ENCODE results near the gene FAM237A. TPM values are rescaled to one million over a fixed set of nuclear protein-coding genes. Genes with fewer than 3 reads are reported as not detected.

Gene FAM237A
- total RNA-seq, 1 experiment from 2014 or later: not detected

DNA sequence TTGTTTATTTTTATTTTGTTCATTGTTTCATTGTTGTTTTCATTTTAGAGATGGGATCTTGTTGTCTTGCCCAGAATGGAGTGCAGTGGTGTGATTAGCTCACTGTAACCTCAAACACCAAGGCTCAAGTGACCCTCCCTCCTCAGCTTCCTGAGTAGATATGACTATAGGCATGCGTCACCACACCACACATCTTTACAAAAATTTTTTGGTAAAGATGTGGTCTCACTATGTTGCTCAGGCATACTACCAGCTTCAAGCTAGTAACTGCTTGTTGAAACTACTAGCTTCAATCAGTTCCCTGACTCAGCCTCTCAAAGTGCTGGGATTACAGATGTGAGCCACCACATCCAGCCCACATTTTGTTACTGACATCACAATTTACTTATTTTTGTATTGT is 14.8 kb downstream of the FAM237A start:
- no peak overlapping the region for H3K4me3 ChIP-seq
- no peak for DNase-seq

DNA sequence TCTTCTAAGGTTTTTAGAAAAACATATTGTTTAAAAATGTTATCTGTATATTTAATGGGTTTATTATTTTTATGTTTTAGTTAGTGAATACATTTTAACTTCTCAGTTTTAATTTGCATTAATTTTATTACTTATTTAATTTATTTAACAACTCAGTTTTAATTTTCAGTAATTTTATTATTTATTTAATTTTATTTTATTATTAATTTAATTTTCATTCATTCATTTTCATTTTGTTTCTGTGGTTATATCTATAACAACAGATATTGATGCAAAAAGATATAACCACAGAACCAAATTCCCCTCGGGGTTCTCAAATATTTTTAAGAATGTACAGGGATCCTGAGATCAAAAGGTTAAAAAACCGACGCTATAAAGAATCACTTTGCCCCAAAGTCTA is 23.0 kb downstream of the FAM237A start:
- no peaks in the 10 kb centered on the region for H3K9me3 ChIP-seq
- H3K4me3 ChIP-seq: no peak overlapping the region
- no peak for DNase-seq
- H3K27me3 ChIP-seq: peaks cover 19% of the 10 kb centered on the region
- H3K36me3 ChIP-seq: no peaks in the 10 kb centered on the region

More for the DNA sequence above, 14.8 kb downstream of the FAM237A start:
- Histone ChIP-seq H3K27me3 (peaks cover 4% of the 10 kb centered on the region; the same call in 1 of the 2 replicates), H3K36me3 (no peaks in the 10 kb centered on the region), H3K9me3 (no peaks in the 10 kb centered on the region; the same call in 1 of the 2 replicates)

DNA sequence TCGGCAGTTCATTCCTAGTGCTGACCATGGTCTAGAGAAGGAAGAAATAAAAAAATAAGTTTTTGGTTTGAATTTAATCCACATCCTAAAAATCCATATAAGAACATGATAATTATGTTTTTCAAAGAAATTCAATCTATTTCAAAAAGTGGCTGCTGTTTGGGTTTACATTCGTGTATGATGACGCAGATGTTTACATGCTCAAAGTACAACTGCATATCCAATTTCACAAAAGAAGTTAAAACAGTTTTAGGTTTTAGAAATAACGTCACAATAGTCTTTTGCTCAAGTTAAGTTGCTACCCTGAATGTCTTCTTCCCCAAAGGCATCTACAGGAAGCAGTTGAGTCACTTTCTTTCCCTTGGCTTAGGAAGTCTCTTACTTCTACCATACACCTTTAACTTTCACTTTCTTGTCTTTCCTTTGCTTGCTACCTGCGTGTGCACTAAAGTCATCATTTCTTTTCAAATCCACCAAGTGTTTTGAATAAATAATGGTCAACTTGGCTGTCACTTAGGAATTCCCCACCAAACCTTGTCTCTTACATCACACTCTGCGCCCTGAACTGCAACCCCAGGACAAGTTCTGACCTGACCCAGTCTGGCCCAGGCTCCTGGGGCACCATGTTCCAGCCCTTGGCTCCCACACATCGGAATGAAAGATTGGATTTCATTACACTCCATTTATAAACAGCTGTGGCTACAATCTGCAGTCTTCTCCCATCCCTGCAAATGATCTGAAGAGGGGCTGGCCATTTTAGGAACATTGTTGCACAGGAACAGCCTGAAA is 28.4 kb downstream of the FAM237A start:
- no peak for DNase-seq
- Histone ChIP-seq H3K9me3 (no peaks in the 10 kb centered on the region), H3K36me3 (no peaks in the 10 kb centered on the region), H3K4me3 (no peak overlapping the region), H3K27me3 (peaks cover 5% of the 10 kb centered on the region)

DNA sequence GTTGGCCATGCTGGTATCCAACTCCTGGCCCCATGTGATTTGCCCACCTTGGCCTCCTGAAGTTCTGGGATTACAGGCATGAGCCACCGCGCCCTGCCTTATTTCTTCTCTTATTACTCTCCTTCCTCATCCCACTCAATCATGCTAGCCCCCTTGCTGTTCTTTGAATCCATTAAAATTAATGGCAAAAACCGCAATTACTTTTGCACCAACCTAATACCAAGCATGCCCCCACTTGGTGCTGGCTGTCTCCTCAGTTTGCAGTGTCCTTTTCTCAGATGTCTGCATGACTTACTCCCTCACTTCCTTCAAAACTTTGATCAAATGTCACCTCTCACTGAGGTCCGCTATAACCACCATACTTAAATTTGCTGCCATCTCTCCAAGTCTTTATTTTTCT is 41.3 kb downstream of the FAM237A start:
- Histone ChIP-seq H3K9me3 (no peaks in the 10 kb centered on the region), H3K36me3 (no peaks in the 10 kb centered on the region), H3K27me3 (no peaks in the 10 kb centered on the region; the same call in 1 of the 2 replicates), H3K4me3 (no peak overlapping the region)
- DNase-seq: no peak

DNA sequence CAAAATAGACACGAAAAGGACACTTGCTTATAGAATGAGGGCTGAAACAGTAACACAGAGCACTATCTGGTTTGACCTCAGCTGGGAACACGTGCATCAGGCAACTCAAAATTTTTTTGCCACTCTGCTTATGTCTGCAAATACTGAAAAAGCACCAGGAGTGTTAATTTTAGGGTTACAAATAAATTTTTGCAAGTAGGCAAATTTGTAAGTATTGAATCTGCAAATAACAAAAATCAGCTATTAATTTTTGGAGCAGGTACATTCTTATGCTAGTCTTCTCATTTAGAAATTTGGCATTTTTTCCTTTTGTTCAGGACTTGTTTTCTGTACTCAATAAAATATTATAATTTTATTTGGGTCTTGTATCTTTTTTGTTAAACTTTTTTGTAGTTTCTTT is 46.2 kb downstream of the FAM237A start:
- H3K27me3 ChIP-seq: no peaks in the 10 kb centered on the region; the same call in 1 of the 2 replicates
- H3K9me3 ChIP-seq: no peaks in the 10 kb centered on the region

DNA sequence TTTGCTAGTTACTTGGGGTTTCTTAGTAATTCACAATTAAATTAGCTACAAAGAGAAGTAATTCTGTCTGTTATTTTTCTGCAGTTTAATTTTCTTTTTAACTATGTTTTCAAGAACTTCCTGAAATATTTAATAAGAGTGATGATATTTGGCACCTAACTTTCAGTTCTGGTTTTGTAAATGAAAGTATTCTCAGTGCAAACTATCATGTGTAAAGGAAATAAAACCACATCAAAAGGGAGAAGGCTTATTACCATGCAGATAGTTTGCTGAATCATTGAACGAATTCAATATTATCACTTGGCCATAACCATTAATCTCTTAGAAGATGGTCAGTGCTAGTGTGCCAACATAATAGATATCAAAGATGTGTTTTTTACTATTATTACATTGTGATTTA is 46.7 kb downstream of the FAM237A start:
- Histone ChIP-seq H3K36me3 (no peaks in the 10 kb centered on the region), H3K27me3 (no peaks in the 10 kb centered on the region; the same call in 1 of the 2 replicates), H3K4me3 (no peak overlapping the region), H3K9me3 (no peaks in the 10 kb centered on the region)
- DNase-seq: no peak

More for the DNA sequence above, 46.2 kb downstream of the FAM237A start:
- Histone ChIP-seq H3K36me3 (no peaks in the 10 kb centered on the region), H3K4me3 (no peak overlapping the region)
- no peak for DNase-seq

DNA sequence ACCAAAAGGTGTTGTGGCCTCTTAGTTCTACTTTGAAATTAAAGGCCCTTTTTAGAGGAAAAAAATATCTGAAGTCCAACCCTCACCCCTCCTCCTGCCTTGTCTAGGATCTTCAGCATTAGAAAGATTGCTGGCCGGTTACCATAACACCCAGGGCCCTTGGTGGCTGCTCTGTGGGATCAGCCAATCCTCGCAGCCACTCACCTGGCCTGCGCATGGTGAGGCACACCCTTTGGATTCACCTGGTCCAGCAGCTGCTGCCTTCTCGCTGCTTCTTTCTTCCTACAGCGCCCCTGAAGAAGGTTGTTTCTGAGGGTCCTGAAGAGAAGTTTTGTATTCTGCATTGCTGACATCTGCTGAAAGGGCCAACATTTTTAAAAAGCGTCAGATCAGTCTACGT is 50.7 kb downstream of the FAM237A start:
- no peak for DNase-seq
- Histone ChIP-seq H3K4me3 (no peak overlapping the region), H3K27me3 (no peaks in the 10 kb centered on the region; the same call in 1 of the 2 replicates), H3K36me3 (no peaks in the 10 kb centered on the region), H3K9me3 (no peaks in the 10 kb centered on the region)

DNA sequence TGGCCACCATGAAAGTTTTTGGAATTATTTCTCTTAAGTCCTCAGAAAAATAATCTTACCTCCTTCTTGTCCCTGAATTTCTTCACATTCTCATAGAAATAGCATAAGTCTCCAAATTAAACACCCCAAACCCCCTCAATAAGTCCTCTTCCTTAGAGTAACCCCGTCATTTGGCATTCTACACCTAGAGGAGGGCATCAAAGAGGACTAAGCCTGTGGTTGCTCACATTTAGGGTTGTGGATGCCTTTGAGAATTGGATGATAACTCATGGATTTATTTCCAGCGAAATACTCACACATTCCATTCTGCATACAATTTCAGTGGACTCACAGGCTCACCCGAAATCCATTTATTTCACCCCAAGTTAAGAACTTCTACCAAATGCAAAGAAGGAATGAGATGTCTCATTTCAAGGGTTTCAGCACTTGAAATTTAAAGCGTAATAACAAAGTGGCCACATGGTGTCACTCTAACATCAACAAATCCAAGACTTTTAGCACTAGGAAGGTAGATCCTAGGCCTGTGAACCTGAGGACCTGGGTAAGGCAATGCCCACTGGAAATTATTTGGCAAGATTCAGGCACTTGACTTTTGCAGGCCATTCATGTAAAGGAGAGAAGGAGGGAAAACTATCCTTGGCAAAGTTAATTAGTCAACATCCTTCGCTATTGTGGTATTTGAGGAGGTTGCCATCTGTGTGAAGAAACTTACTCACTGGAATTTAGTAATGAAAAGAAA is 51.3 kb downstream of the FAM237A start:
- Histone ChIP-seq H3K4me3 (no peak overlapping the region), H3K36me3 (no peaks in the 10 kb centered on the region), H3K9me3 (no peaks in the 10 kb centered on the region), H3K27me3 (no peaks in the 10 kb centered on the region)
- DNase-seq: no peak

DNA sequence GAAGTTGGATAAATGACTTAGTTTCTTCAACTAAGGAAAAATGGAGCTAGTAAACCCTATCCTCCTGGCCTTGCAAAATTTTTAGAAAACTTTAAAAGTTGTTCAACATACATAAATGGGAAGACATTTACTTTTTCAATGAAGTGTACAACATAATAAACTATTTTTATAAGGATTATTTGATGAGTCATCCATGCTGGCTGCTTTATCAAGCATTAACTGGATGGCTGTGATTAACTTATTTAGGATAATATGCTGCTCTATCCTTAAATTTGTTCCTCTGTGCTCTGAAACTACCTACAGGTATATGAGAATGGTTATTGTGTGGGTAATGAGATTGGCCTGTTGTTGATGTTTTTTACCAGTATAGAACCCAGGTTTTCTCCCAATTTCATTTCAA is 54.6 kb downstream of the FAM237A start:
- H3K9me3 ChIP-seq: no peaks in the 10 kb centered on the region
- no peak overlapping the region for H3K4me3 ChIP-seq
- DNase-seq: no peak
- H3K27me3 ChIP-seq: 0 out of 2 replicates have a peak, but pooled peaks cover under 1% of the 10 kb centered on the region
- H3K36me3 ChIP-seq: no peaks in the 10 kb centered on the region

DNA sequence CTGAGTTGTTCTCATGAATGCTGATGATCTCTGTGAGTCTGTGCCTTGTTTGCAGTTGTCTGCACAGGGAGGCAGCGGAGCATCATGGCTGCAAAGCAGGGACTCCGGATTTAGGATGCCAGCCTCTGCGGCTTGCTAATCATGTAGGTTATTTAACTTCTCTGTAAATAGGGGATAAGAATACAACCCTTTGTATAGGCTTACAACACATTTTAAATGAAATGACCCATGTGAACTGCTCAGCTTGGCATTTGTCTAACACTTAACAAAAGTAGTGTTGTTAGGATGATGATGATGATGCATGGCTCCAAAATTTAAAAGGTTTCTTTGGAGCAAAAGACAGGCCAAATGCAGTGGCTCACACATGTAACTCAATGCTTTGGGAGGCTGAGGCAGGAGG is 56.5 kb downstream of the FAM237A start:
- no peak for DNase-seq
- Histone ChIP-seq H3K4me3 (no peak overlapping the region), H3K27me3 (peaks cover 3% of the 10 kb centered on the region; the same call in 1 of the 2 replicates), H3K9me3 (no peaks in the 10 kb centered on the region), H3K36me3 (no peaks in the 10 kb centered on the region)

Other genes starting within 250 kb of the FAM237A start
- gene ADAM23, start 199.0 kb upstream of the FAM237A start, total RNA-seq (2014; rRNA removed; shearing (Covaris generic); ENCODE audit: low replicate concordance): 1.1 and 1.2 TPM in 2 replicates
- gene DYTN, start 75.9 kb downstream of the FAM237A start, total RNA-seq (2014; rRNA removed; shearing (Covaris generic); ENCODE audit: low replicate concordance): not detected in 2 replicates
- gene MDH1B, start 122.8 kb downstream of the FAM237A start, total RNA-seq (2014; rRNA removed; shearing (Covaris generic); ENCODE audit: low replicate concordance): 0.72 and 11.4 TPM in 2 replicates
- gene FASTKD2, start 123.1 kb downstream of the FAM237A start, total RNA-seq (2014; rRNA removed; shearing (Covaris generic); ENCODE audit: low replicate concordance): 30.7 and 49.6 TPM in 2 replicates